HCT116 (cell line): ENCODE measurements around the gene MAST4. TPM values are rescaled to one million over a fixed set of nuclear protein-coding genes. Genes with fewer than 3 reads are reported as not detected.

ENCODE experiments used
- ATAC-seq: fragments of 200-7000 bp; cut with Tn5 transposase; 2 replicates; pipeline ENCODE4 v1.9.1; 2020; ENCODE audit warnings: mild to moderate bottlenecking, moderate library complexity
- BruUV-seq: library from RNA; stranded (reverse); fragments of 400-500 nt; replicated peaks from 2 replicates; lab custom pipeline; 2021; lab: Mats Ljungman, UMichigan
- CTCF ChIA-PET: fragments of 300-600 bp; sonication (Branson Sonifier 250); formaldehyde crosslinking; loops from one replicate; lab custom pipeline; 2021; ENCODE audit warnings: antibody characterized with exemption; lab: Charles Lee
- POLR2A ChIA-PET: fragments of 300-600, 350-600 bp; sonication (Branson Sonifier 250); formaldehyde crosslinking; loops from one replicate; lab custom pipeline; 2021; ENCODE audit warnings: antibody characterized with exemption; lab: Charles Lee
- RAD21 ChIA-PET, 2 experiments: fragments of 300-600 bp; sonication (Branson Sonifier 250); formaldehyde crosslinking; loops; one replicate each; lab custom pipeline; 2023; ENCODE audit warnings: low total read pairs in 2 of 2; ENCODE audit not compliant: uncharacterized antibody in 2 of 2, unreplicated experiment in 2 of 2, low non-redundant PET in 1 of 2; lab: Charles Lee
- DNase-seq: peaks from one replicate; pipeline ENCODE4 v3.0.0-alpha.2; 2010; ENCODE audit warnings: low read depth, low spot score
- H2AFZ ChIP-seq: fragments of 200-600 bp; shearing (Covaris generic), sonication (generic); 2 replicates; pipeline ENCODE4 v1.6.1; 2017; ENCODE audit warnings: low read depth, mixed run types, mixed read lengths, antibody characterized with exemption, low read length; ENCODE audit not compliant: poor library complexity, severe bottlenecking
- H3K27ac ChIP-seq: 2 replicates; pipeline ENCODE4 v1.5.1; 2012; ENCODE audit warnings: low read depth, low read length
- H3K27me3 ChIP-seq: fragments of 200-600 bp; sonication (generic); 2 replicates; pipeline ENCODE4 v1.6.1; 2016; ENCODE audit warnings: mixed run types, low read length, mixed read lengths; ENCODE audit not compliant: insufficient read depth
- H3K36me3 ChIP-seq, 2 experiments: fragments of 200-500 bp in 1 of 2; fragments of 200-600 bp in 1 of 2; sonication (Bioruptor generic) in 1 of 2; sonication (generic) in 1 of 2; 2 replicates each; pipeline versions ENCODE4 v1.5.1 to v1.6.1; 2014 to 2016; ENCODE audit warnings: low read length in 2 of 2, inconsistent platforms in 1 of 2, mixed read lengths in 1 of 2, mixed run types in 1 of 2; ENCODE audit not compliant: insufficient read depth in 2 of 2, control insufficient read depth in 1 of 2
- H3K4me1 ChIP-seq, 2 experiments: fragments of 200-600 bp in 1 of 2; sonication (generic) in 1 of 2; 2 replicates each; pipeline versions ENCODE4 v1.5.1 to v1.6.1; 2012 to 2017; ENCODE audit warnings: low read length in 2 of 2, inconsistent platforms in 1 of 2, mild to moderate bottlenecking in 1 of 2, mixed read lengths in 1 of 2, mixed run types in 1 of 2, moderate library complexity in 1 of 2; ENCODE audit not compliant: insufficient read depth in 2 of 2, control insufficient read depth in 1 of 2
- H3K4me2 ChIP-seq: fragments of 200-600 bp; sonication (generic); 2 replicates; pipeline ENCODE4 v1.6.1; 2017; ENCODE audit warnings: mixed run types, low read length, mixed read lengths
- H3K4me3 ChIP-seq, 2 experiments: fragments of 200-600 bp in 1 of 2; sonication (generic) in 1 of 2; replicated peaks in 1 of 2; 2 replicates each; pipeline ENCODE4 v1.5.1; 2011 to 2016; ENCODE audit warnings: low read length in 2 of 2, control low read depth in 1 of 2, low read depth in 1 of 2, mild to moderate bottlenecking in 1 of 2, mixed read lengths in 1 of 2, mixed run types in 1 of 2
- H3K79me2 ChIP-seq: fragments of 200-600 bp; sonication (generic); 2 replicates; pipeline ENCODE4 v1.6.1; 2017; ENCODE audit warnings: mild to moderate bottlenecking, mixed run types, low read length, moderate library complexity, mixed read lengths; ENCODE audit not compliant: insufficient read depth
- H3K9ac ChIP-seq: fragments of 200-600 bp; sonication (generic); 2 replicates; pipeline ENCODE4 v1.6.1; 2016; ENCODE audit warnings: low read length, mixed read lengths
- H3K9me2 ChIP-seq: fragments of 200-600 bp; sonication (generic), shearing (Covaris generic); 2 replicates; pipeline ENCODE4 v1.6.1; 2017; ENCODE audit warnings: mixed run types, mild to moderate bottlenecking, moderate library complexity; ENCODE audit not compliant: insufficient read depth
- H3K9me3 ChIP-seq, 2 experiments: fragments of 200-500 bp in 1 of 2; fragments of 200-600 bp in 1 of 2; sonication (Bioruptor generic) in 1 of 2; sonication (generic) in 1 of 2; 2 replicates each; pipeline ENCODE4 v1.6.1; 2014 to 2017; ENCODE audit warnings: low read length in 2 of 2, mixed read lengths in 2 of 2, inconsistent platforms in 1 of 2, low read depth in 1 of 2, mild to moderate bottlenecking in 1 of 2, mixed run types in 1 of 2, moderate library complexity in 1 of 2; ENCODE audit not compliant: control insufficient read depth in 1 of 2, insufficient read depth in 1 of 2
- H4K20me1 ChIP-seq: fragments of 200-600 bp; sonication (generic), shearing (Covaris generic); 2 replicates; pipeline ENCODE4 v1.6.1; 2017; ENCODE audit warnings: mixed run types, mild to moderate bottlenecking, moderate library complexity; ENCODE audit not compliant: insufficient read depth
- CBX3 ChIP-seq: IDR thresholded peaks from 2 replicates; pipeline ENCODE4 v1.6.1; 2012; ENCODE audit warnings: low read depth
- ELF1 ChIP-seq: IDR thresholded peaks from 2 replicates; pipeline ENCODE4 v1.6.1; 2012; ENCODE audit warnings: low read depth, borderline replicate concordance
- FOSL1 ChIP-seq: IDR thresholded peaks from 2 replicates; pipeline ENCODE4 v1.6.1; 2012; ENCODE audit warnings: low read depth
- JUND ChIP-seq: IDR thresholded peaks from 2 replicates; pipeline ENCODE4 v1.6.1; 2012
- POLR2A ChIP-seq: IDR thresholded peaks from 2 replicates; pipeline ENCODE4 v1.7.0; 2011; ENCODE audit warnings: borderline replicate concordance; ENCODE audit not compliant: insufficient read depth, insufficient read length; ENCODE audit errors: extremely low read depth
- POLR2AphosphoS5 ChIP-seq: IDR thresholded peaks from 2 replicates; pipeline ENCODE4 v1.6.1; 2011; ENCODE audit warnings: mild to moderate bottlenecking, low read depth, low read length, moderate library complexity
- REST ChIP-seq: IDR thresholded peaks from 2 replicates; pipeline ENCODE4 v1.6.1; 2012; ENCODE audit warnings: low read depth
- SP1 ChIP-seq: IDR thresholded peaks from 2 replicates; pipeline ENCODE4 v1.6.1; 2012; ENCODE audit warnings: low read depth
- YY1 ChIP-seq: IDR thresholded peaks from 2 replicates; pipeline ENCODE4 v1.6.1; 2011; ENCODE audit warnings: low read length, low read depth, moderate library complexity, mild to moderate bottlenecking; ENCODE audit not compliant: insufficient replicate concordance; ENCODE audit errors: extremely low read depth
- ZFX ChIP-seq: fragments of 450-650 bp; IDR thresholded peaks from 2 replicates; pipeline ENCODE4 v1.6.1; 2017
- ZNF274 ChIP-seq: fragments of 200-500 bp; sonication (Bioruptor generic); IDR thresholded peaks from 2 replicates; pipeline ENCODE4 v1.6.1; 2014; ENCODE audit warnings: mild to moderate bottlenecking, low read depth, low read length, inconsistent platforms
- intact Hi-C: fragments of 100-400 bp; cut with micrococcal nuclease; formaldehyde crosslinking; loops from 2 replicates; pipeline ENCODE4 v1.10.0; 2022
- total RNA-seq: library from RNA; stranded (reverse); gene quantifications from one replicate; pipeline ENCODE4 v1.2.1, GENCODE V29; 2021; ENCODE audit not compliant: unreplicated experiment
- TF ChIP-seq, protein P1 (sequence below): IDR thresholded peaks from 2 replicates; pipeline ENCODE4 v1.6.1; 2012

MAST4 gene
- total RNA-seq, 1 experiment from 2014 or later: 1.1 TPM

DNA sequence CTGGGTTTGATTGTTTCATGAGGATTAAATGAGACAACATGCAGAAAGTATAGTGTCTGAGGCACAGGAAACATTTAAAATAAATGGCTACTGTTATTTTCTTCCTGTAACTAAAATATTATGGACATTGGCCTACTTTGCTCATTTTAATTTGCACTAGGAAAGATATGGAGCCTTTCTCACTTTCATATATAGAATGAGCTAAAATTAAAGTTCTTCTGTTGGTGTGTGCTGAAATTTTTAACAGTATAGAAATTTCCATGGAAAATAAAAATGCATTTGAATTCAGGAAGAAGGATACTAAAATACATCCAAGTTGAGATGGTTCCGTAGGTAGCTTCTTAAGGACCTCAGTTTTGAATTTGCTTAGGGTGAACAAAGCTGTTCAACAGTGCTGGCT lies 131.9 kb downstream of the MAST4 start:
- ChIA-PET RAD21 (no interaction called here), CTCF (interaction anchor here (1.0 to 1.9 kb wide), 2 partner anchors 29 to 422 kb away, joined by 3 to 5 read pairs; no protein-coding TSS in a partner anchor), POLR2A (no interaction called here)
- no peak for DNase-seq
- H2AFZ ChIP-seq: no peak overlapping the region
- H3K9me3 ChIP-seq: no peaks in the 10 kb centered on the region
- H3K4me3 ChIP-seq: no peak overlapping the region
- peaks cover 38% of the 10 kb centered on the region for H3K27me3 ChIP-seq
- no peak overlapping the region for H3K27ac ChIP-seq
- no peaks in the 10 kb centered on the region for H3K36me3 ChIP-seq
- no peak overlapping the region for H3K4me2 ChIP-seq
- H3K4me1 ChIP-seq: no peaks in the 10 kb centered on the region
- no peak overlapping the region for H3K9ac ChIP-seq
- BruUV-seq: no TSS peak
- TF ChIP-seq ZNF274: no peak
- no peak for TF ChIP-seq CBX3
- TF ChIP-seq, protein P1, sequence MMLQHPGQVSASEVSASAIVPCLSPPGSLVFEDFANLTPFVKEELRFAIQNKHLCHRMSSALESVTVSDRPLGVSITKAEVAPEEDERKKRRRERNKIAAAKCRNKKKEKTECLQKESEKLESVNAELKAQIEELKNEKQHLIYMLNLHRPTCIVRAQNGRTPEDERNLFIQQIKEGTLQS: no peak
- TF ChIP-seq FOSL1: no peak
- no peak for TF ChIP-seq POLR2AphosphoS5
- no peak for TF ChIP-seq REST
- TF ChIP-seq SP1: no peak
- no peak for TF ChIP-seq ZFX
- TF ChIP-seq JUND: no peak
- TF ChIP-seq POLR2A: no peak
- TF ChIP-seq YY1: no peak
- TF ChIP-seq ELF1: no peak
- H3K79me2 ChIP-seq: no peaks in the 10 kb centered on the region
- no peaks in the 10 kb centered on the region for H3K9me2 ChIP-seq
- ATAC-seq: no peak
- intact Hi-C loops: no loop called here
- H4K20me1 ChIP-seq: no peaks in the 10 kb centered on the region
